Parathyroid adenoma (tissue), 2 donors: ENCODE data around the gene CTSE.

Source experiments
- H2AFZ ChIP-seq: fragments of 300-600 bp; sonication (generic); one replicate; pipeline ENCODE4 v1.7.0; 2017; ENCODE audit warnings: antibody characterized with exemption, mild to moderate bottlenecking
- H3K27ac ChIP-seq: fragments of 300-600 bp; sonication (generic); one replicate; pipeline ENCODE4 v1.7.0; 2017
- H3K27me3 ChIP-seq: fragments of 300-600 bp; sonication (generic); one replicate; pipeline ENCODE4 v1.7.0; 2017; ENCODE audit warnings: low read length; ENCODE audit not compliant: control insufficient read depth, insufficient read depth
- H3K36me3 ChIP-seq: fragments of 300-600 bp; sonication (generic); one replicate; pipeline ENCODE4 v1.7.0; 2017; ENCODE audit warnings: low read length; ENCODE audit not compliant: control insufficient read depth, insufficient read depth
- H3K4me1 ChIP-seq: fragments of 300-600 bp; sonication (generic); one replicate; pipeline ENCODE4 v1.7.0; 2017; ENCODE audit warnings: control low read depth
- H3K4me2 ChIP-seq: fragments of 300-600 bp; sonication (generic); one replicate; pipeline ENCODE4 v1.7.0; 2017; ENCODE audit warnings: low read length
- H3K4me3 ChIP-seq: fragments of 300-600 bp; sonication (generic); one replicate; pipeline ENCODE4 v1.7.0; 2017; ENCODE audit warnings: low read depth, low read length
- H3K79me2 ChIP-seq: fragments of 300-600 bp; sonication (generic); one replicate; pipeline ENCODE4 v1.7.0; 2017; ENCODE audit warnings: control low read depth
- H3K9ac ChIP-seq: fragments of 300-600 bp; sonication (generic); one replicate; pipeline ENCODE4 v1.7.0; 2017; ENCODE audit warnings: mild to moderate bottlenecking
- H3K9me3 ChIP-seq: fragments of 300-600 bp; sonication (generic); one replicate; pipeline ENCODE4 v1.7.0; 2017; ENCODE audit warnings: low read length; ENCODE audit not compliant: control insufficient read depth
- CTCF ChIP-seq: fragments of 300-600 bp; sonication (generic); IDR thresholded peaks from one replicate; pipeline ENCODE4 v1.7.0; 2017; ENCODE audit warnings: antibody characterized with exemption, mild to moderate bottlenecking
- donor health status: primary hyperparathyroidism.

Gene CTSE

GRCh38 chr1:206021008-206021625 is 2.6 kb downstream of the CTSE start:
- Histone ChIP-seq H3K4me1 (no peaks in the 10 kb centered on the region), H3K36me3 (no peaks in the 10 kb centered on the region), H3K27ac (no peak overlapping the region), H3K9ac (no peak overlapping the region), H3K4me3 (no peak overlapping the region), H2AFZ (no peak overlapping the region), H3K4me2 (no peak overlapping the region), H3K27me3 (no peaks in the 10 kb centered on the region), H3K9me3 (no peaks in the 10 kb centered on the region), H3K79me2 (no peaks in the 10 kb centered on the region)
- TF ChIP-seq CTCF, result no peak

GRCh38 chr1:206020393-206021007 is 3.2 kb downstream of the CTSE start:
- no peak overlapping the region for H2AFZ ChIP-seq
- H3K79me2 ChIP-seq, result no peaks in the 10 kb centered on the region
- H3K4me1 ChIP-seq, result no peaks in the 10 kb centered on the region
- H3K4me2 ChIP-seq, result no peak overlapping the region
- TF ChIP-seq CTCF, result no peak
- no peaks in the 10 kb centered on the region for H3K9me3 ChIP-seq
- no peaks in the 10 kb centered on the region for H3K36me3 ChIP-seq
- no peak overlapping the region for H3K27ac ChIP-seq
- no peaks in the 10 kb centered on the region for H3K27me3 ChIP-seq
- no peak overlapping the region for H3K4me3 ChIP-seq
- no peak overlapping the region for H3K9ac ChIP-seq

- Histone ChIP-seq H3K9me3 (no peaks in the 10 kb centered on the region), H3K27me3 (no peaks in the 10 kb centered on the region), H2AFZ (no peak overlapping the region), H3K9ac (no peak overlapping the region), H3K4me1 (no peaks in the 10 kb centered on the region), H3K27ac (no peak overlapping the region), H3K4me2 (no peak overlapping the region), H3K4me3 (no peak overlapping the region), H3K36me3 (no peaks in the 10 kb centered on the region), H3K79me2 (no peaks in the 10 kb centered on the region)
- TF ChIP-seq CTCF, result no peak
Measured at GRCh38 chr1:206015071-206015470, 8.6 kb downstream of the CTSE start.

- Histone ChIP-seq H3K4me2 (no peak overlapping the region), H3K27ac (no peak overlapping the region), H3K9me3 (no peaks in the 10 kb centered on the region), H3K4me3 (no peak overlapping the region), H2AFZ (no peak overlapping the region), H3K36me3 (no peaks in the 10 kb centered on the region), H3K4me1 (no peaks in the 10 kb centered on the region), H3K27me3 (no peaks in the 10 kb centered on the region), H3K9ac (no peak overlapping the region), H3K79me2 (no peaks in the 10 kb centered on the region)
- TF ChIP-seq CTCF, result no peak
Measured at GRCh38 chr1:206014601-206015000, 9.1 kb downstream of the CTSE start.
